ENCODE measurements around the gene CSN1S1. TPM values are rescaled to one million over a fixed set of nuclear protein-coding genes. Genes with fewer than 3 reads are reported as not detected.
"Not testable (repeated sequence)": the region's sequence is repeated elsewhere in the genome, so short reads cannot be mapped to it uniquely, and the experiment has no call there.

CSN1S1 gene
- total RNA-seq, 1 donor from 2014 or later: not detected

DNA sequence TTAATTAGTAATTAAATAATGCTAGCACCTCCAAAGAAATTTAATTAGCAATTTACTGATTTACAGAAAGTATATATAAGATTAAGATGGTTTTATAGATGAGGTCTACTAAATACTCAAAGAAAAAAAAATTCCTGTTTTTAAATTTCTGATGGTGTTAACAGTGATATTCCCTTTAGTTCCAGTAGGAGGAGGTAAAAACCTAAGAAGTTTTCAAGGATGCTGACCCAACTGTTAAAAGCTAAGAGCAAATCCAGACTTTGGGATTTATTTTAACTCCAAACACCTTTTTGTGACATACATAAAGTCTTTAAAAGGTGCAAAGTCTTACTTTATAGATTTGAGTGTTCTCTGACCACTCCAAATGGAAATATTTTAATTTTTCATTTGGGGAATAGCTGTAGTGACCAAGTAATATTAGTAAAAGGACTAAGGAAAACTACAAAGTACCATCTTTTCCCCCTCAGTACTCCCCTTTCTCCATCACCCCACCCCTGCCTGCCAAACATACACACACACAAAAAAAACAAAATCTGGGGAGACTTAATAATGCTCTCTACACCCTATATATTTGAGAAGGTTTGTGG, 34.2 kb upstream of the CSN1S1 start:
- Mint-ChIP-seq H3K4me1 (peaks cover 9% of the 10 kb centered on the region), H3K36me3 (peaks cover under 1% of the 10 kb centered on the region), H3K27ac (peak overlapping the region; percentile 20), H3K27me3 (ENCODE audit: low read depth) (peaks cover 19% of the 10 kb centered on the region), H3K4me3 (no peak overlapping the region), H3K9me3 (no peaks in the 10 kb centered on the region)
- TF ChIP-seq, protein P1, sequence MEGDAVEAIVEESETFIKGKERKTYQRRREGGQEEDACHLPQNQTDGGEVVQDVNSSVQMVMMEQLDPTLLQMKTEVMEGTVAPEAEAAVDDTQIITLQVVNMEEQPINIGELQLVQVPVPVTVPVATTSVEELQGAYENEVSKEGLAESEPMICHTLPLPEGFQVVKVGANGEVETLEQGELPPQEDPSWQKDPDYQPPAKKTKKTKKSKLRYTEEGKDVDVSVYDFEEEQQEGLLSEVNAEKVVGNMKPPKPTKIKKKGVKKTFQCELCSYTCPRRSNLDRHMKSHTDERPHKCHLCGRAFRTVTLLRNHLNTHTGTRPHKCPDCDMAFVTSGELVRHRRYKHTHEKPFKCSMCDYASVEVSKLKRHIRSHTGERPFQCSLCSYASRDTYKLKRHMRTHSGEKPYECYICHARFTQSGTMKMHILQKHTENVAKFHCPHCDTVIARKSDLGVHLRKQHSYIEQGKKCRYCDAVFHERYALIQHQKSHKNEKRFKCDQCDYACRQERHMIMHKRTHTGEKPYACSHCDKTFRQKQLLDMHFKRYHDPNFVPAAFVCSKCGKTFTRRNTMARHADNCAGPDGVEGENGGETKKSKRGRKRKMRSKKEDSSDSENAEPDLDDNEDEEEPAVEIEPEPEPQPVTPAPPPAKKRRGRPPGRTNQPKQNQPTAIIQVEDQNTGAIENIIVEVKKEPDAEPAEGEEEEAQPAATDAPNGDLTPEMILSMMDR (IDR thresholded peaks at IDR 0.05; ENCODE audit: unreplicated experiment): peak; percentile 69
- no peak for DNase-seq (ENCODE audit: low spot score in 2 of 2, unreplicated experiment in 2 of 2)

GRCh38 chr4:69907151-69907550, 23.7 kb upstream of the CSN1S1 start:
- Mint-ChIP-seq H3K9me3 (peaks cover 17% of the 10 kb centered on the region), H3K27ac (no peak overlapping the region), H3K4me1 (peaks cover 5% of the 10 kb centered on the region), H3K4me3 (no peak overlapping the region), H3K27me3 (ENCODE audit: low read depth) (peaks cover 6% of the 10 kb centered on the region), H3K36me3 (peaks cover 1% of the 10 kb centered on the region)
- DNase-seq (ENCODE audit: low spot score in 2 of 2, unreplicated experiment in 2 of 2): no peak
- TF ChIP-seq, protein P1 (IDR thresholded peaks at IDR 0.05; ENCODE audit: unreplicated experiment): no peak

DNA sequence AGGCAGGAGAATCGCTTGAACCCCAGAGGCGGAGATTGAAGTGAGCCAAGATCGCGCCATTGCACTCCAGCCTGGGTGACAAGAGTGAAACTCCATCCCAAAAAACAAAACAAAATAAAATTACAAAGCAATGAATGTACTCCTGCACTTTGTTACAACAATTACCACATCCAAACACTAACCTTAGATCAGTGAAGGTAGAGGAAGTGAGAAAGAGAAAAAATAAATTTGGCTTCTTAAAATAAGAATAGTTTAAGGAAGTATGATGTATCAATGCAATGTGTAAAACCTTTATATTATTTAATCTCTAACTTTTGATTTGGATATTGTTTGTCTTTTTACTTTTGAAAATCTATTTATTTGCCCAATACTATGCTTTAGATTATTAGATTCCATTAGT, 21.7 kb upstream of the CSN1S1 start:
- Mint-ChIP-seq H3K36me3 (peaks cover 1% of the 10 kb centered on the region), H3K27ac (no peak overlapping the region), H3K4me1 (peaks cover 14% of the 10 kb centered on the region), H3K4me3 (no peak overlapping the region), H3K27me3 (ENCODE audit: low read depth) (peaks cover 4% of the 10 kb centered on the region), H3K9me3 (peaks cover 11% of the 10 kb centered on the region)
- no peak for DNase-seq (ENCODE audit: low spot score in 2 of 2, unreplicated experiment in 2 of 2)
- TF ChIP-seq, protein P1 (IDR thresholded peaks at IDR 0.05; ENCODE audit: unreplicated experiment): no peak

DNA sequence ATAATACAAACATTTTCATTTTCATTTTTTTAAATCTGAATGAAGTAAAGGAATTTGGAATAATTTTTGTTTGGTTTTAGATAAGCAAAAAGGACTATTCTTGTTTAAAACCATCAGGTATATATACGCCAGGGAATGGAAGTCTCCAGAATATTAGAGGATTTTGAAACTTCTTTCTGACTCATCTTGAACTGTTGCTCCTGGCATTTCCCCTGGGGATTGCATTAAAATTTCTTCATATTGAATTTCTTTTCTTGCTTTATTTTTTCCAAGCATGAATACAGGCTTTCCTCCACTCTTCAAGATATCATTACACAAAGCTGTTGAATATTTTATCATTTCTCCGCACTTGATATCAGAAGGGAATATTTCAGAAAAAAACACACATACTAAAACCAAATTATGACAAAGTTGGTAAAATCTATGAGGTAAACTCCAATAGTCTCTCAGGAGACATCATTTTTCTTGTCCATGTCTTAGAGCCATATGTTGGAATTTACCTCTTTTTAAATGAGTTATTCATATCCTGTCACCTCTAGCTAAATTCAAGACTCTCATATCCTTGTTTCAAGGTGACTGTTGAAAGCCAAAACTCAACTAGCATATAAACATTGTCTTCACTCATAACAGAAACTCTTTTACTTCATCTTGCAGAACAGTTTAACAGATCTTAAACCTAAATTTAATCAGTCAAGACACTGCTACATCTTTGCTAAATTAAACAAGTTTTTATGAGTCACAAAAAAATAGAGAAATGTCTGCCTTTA, 20.7 kb upstream of the CSN1S1 start:
- no peak overlapping the region for H3K4me3 Mint-ChIP-seq
- H3K27me3 Mint-ChIP-seq (ENCODE audit: low read depth): peaks cover 4% of the 10 kb centered on the region
- H3K27ac Mint-ChIP-seq: no peak overlapping the region
- H3K9me3 Mint-ChIP-seq: peaks cover under 1% of the 10 kb centered on the region
- TF ChIP-seq, protein P1 (IDR thresholded peaks at IDR 0.05; ENCODE audit: unreplicated experiment): no peak
- no peaks in the 10 kb centered on the region for H3K36me3 Mint-ChIP-seq
- peaks cover 14% of the 10 kb centered on the region for H3K4me1 Mint-ChIP-seq
- DNase-seq (ENCODE audit: low spot score in 2 of 2, unreplicated experiment in 2 of 2): no peak

DNA sequence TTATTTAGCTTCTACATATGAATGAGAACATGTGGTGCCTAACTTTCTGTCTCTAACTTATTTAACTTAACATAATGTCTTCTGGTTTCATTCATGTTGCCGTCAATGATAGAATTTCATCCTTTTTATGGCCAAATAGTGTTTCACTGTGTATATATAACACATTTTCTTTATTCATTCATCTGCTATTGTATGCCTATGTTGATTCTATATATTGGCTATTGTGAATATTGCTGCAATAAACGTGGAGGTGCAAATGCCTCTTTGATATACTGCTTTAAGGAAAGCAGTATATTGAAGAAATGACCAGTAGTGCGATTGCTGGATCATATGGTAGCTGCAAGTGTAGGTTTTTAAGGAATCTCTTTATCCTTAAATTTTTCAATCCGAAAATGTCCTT, 10.0 kb upstream of the CSN1S1 start:
- H3K4me3 Mint-ChIP-seq: no peak overlapping the region
- H3K9me3 Mint-ChIP-seq: no peaks in the 10 kb centered on the region
- DNase-seq (ENCODE audit: low spot score in 2 of 2, unreplicated experiment in 2 of 2): no peak
- H3K36me3 Mint-ChIP-seq: no peaks in the 10 kb centered on the region
- no peaks in the 10 kb centered on the region for H3K4me1 Mint-ChIP-seq
- H3K27me3 Mint-ChIP-seq (ENCODE audit: low read depth): peaks cover 2% of the 10 kb centered on the region
- H3K27ac Mint-ChIP-seq: no peak overlapping the region
- TF ChIP-seq, protein P1 (IDR thresholded peaks at IDR 0.05; ENCODE audit: unreplicated experiment): no peak

- not testable (repeated sequence) for H3K27ac Mint-ChIP-seq; H3K27me3 Mint-ChIP-seq (ENCODE audit: low read depth); DNase-seq (ENCODE audit: low spot score in 2 of 2, unreplicated experiment in 2 of 2); H3K4me3 Mint-ChIP-seq; H3K36me3 Mint-ChIP-seq; H3K9me3 Mint-ChIP-seq; H3K4me1 Mint-ChIP-seq
Observed at GRCh38 chr4:69923782-69924410, 7.0 kb upstream of the CSN1S1 start.
